ENCODE results near the gene DCHS1.

Gene DCHS1

DNA sequence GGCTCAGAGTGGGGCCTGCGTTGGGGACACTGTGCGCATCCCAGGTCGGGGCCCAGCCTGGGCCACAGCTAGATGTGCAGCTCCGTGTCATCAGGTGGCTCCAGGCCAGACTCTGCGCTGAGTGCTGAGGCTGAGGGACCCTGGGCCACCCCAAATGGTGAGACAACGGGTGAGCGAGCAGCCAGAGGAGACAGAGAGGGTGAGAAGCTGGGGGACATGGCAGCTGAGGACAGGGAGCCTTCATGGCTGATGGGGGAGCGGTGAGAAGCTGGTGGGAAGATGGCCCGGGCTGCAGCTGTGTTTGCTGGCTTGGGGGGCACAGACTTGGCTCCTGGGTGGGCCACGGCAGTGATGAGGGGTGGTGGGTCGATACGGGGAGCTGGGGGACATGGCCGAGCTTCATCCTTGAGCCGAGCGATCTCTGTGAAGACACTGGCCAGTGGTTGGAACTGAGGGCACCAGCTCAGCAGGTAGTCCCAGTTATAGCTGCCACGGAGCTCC is 33.8 kb downstream of the DCHS1 start:
- no peak for ATAC-seq
- TF ChIP-seq, protein P1, sequence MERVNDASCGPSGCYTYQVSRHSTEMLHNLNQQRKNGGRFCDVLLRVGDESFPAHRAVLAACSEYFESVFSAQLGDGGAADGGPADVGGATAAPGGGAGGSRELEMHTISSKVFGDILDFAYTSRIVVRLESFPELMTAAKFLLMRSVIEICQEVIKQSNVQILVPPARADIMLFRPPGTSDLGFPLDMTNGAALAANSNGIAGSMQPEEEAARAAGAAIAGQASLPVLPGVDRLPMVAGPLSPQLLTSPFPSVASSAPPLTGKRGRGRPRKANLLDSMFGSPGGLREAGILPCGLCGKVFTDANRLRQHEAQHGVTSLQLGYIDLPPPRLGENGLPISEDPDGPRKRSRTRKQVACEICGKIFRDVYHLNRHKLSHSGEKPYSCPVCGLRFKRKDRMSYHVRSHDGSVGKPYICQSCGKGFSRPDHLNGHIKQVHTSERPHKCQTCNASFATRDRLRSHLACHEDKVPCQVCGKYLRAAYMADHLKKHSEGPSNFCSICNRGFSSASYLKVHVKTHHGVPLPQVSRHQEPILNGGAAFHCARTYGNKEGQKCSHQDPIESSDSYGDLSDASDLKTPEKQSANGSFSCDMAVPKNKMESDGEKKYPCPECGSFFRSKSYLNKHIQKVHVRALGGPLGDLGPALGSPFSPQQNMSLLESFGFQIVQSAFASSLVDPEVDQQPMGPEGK (CRISPR knock-in tag; IDR thresholded peaks at IDR 0.05; ENCODE audit: borderline replicate concordance): no peak
- TF ChIP-seq ZFP3 (CRISPR knock-in tag; IDR thresholded peaks at IDR 0.05) (no peak), TOX (CRISPR knock-in tag; IDR thresholded peaks at IDR 0.05; ENCODE audit: borderline replicate concordance) (no peak), OSR1 (CRISPR knock-in tag; IDR thresholded peaks at IDR 0.05) (no peak), RARB (CRISPR knock-in tag; IDR thresholded peaks at IDR 0.05) (no peak), GLIS3 (CRISPR knock-in tag; IDR thresholded peaks at IDR 0.05) (no peak), CSDC2 (CRISPR knock-in tag; IDR thresholded peaks at IDR 0.05) (no peak), ZNF70 (CRISPR knock-in tag; IDR thresholded peaks at IDR 0.05) (no peak), SNAI2 (CRISPR knock-in tag; IDR thresholded peaks at IDR 0.05) (no peak), ISL1 (CRISPR knock-in tag; IDR thresholded peaks at IDR 0.05) (no peak), ZC3H10 (CRISPR knock-in tag; IDR thresholded peaks at IDR 0.05) (no peak), TCF4 (CRISPR knock-in tag; IDR thresholded peaks at IDR 0.05; ENCODE audit: borderline replicate concordance) (no peak), ARNTL (CRISPR knock-in tag; IDR thresholded peaks at IDR 0.05; ENCODE audit: borderline replicate concordance, low read depth) (no peak), PPARA (CRISPR knock-in tag; IDR thresholded peaks at IDR 0.05; ENCODE audit: borderline replicate concordance) (no peak)
- TF ChIP-seq, protein P2, sequence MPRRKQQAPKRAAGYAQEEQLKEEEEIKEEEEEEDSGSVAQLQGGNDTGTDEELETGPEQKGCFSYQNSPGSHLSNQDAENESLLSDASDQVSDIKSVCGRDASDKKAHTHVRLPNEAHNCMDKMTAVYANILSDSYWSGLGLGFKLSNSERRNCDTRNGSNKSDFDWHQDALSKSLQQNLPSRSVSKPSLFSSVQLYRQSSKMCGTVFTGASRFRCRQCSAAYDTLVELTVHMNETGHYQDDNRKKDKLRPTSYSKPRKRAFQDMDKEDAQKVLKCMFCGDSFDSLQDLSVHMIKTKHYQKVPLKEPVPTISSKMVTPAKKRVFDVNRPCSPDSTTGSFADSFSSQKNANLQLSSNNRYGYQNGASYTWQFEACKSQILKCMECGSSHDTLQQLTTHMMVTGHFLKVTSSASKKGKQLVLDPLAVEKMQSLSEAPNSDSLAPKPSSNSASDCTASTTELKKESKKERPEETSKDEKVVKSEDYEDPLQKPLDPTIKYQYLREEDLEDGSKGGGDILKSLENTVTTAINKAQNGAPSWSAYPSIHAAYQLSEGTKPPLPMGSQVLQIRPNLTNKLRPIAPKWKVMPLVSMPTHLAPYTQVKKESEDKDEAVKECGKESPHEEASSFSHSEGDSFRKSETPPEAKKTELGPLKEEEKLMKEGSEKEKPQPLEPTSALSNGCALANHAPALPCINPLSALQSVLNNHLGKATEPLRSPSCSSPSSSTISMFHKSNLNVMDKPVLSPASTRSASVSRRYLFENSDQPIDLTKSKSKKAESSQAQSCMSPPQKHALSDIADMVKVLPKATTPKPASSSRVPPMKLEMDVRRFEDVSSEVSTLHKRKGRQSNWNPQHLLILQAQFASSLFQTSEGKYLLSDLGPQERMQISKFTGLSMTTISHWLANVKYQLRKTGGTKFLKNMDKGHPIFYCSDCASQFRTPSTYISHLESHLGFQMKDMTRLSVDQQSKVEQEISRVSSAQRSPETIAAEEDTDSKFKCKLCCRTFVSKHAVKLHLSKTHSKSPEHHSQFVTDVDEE (CRISPR knock-in tag; IDR thresholded peaks at IDR 0.05): no peak
- TF ChIP-seq, protein P3, sequence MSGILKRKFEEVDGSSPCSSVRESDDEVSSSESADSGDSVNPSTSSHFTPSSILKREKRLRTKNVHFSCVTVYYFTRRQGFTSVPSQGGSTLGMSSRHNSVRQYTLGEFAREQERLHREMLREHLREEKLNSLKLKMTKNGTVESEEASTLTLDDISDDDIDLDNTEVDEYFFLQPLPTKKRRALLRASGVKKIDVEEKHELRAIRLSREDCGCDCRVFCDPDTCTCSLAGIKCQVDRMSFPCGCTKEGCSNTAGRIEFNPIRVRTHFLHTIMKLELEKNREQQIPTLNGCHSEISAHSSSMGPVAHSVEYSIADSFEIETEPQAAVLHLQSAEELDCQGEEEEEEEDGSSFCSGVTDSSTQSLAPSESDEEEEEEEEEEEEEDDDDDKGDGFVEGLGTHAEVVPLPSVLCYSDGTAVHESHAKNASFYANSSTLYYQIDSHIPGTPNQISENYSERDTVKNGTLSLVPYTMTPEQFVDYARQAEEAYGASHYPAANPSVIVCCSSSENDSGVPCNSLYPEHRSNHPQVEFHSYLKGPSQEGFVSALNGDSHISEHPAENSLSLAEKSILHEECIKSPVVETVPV (CRISPR knock-in tag; IDR thresholded peaks at IDR 0.05): no peak

DNA sequence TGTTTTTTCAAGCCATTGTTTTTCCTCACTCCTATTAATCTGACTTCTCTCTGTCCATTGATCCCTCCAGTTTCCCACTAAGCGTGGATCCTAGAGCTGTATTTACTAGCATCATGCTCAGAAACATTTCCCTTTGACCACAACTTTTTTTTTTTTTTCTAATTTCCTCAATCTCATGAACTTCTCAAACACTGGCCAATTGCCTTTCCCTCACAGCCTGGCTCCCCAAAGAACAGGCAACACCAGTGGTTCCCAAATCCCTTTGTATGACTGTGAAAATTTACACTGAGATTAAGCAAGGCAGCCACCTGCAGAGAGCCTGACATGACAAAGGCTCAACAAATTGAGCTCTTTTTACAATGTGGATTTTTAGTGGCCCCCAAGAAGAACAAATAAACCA is 35.0 kb downstream of the DCHS1 start:
- no peak for ATAC-seq
- no peak for TF ChIP-seq TOX (CRISPR knock-in tag; IDR thresholded peaks at IDR 0.05; ENCODE audit: borderline replicate concordance)
- TF ChIP-seq, protein P4, sequence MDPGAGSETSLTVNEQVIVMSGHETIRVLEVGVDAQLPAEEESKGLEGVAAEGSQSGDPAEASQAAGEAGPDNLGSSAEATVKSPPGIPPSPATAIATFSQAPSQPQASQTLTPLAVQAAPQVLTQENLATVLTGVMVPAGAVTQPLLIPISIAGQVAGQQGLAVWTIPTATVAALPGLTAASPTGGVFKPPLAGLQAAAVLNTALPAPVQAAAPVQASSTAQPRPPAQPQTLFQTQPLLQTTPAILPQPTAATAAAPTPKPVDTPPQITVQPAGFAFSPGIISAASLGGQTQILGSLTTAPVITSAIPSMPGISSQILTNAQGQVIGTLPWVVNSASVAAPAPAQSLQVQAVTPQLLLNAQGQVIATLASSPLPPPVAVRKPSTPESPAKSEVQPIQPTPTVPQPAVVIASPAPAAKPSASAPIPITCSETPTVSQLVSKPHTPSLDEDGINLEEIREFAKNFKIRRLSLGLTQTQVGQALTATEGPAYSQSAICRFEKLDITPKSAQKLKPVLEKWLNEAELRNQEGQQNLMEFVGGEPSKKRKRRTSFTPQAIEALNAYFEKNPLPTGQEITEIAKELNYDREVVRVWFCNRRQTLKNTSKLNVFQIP (CRISPR knock-in tag; IDR thresholded peaks at IDR 0.05; ENCODE audit: borderline replicate concordance, low read depth): no peak
- TF ChIP-seq, protein P3 (CRISPR knock-in tag; IDR thresholded peaks at IDR 0.05): no peak
- no peak for TF ChIP-seq ZFP30 (CRISPR knock-in tag; IDR thresholded peaks at IDR 0.05)
- no peak for TF ChIP-seq ARNTL (CRISPR knock-in tag; IDR thresholded peaks at IDR 0.05; ENCODE audit: borderline replicate concordance, low read depth)
- no peak for TF ChIP-seq ZFP3 (CRISPR knock-in tag; IDR thresholded peaks at IDR 0.05)
- TF ChIP-seq TCF4 (CRISPR knock-in tag; IDR thresholded peaks at IDR 0.05; ENCODE audit: borderline replicate concordance): no peak
- TF ChIP-seq ZNF8 (CRISPR knock-in tag; IDR thresholded peaks at IDR 0.05): no peak
- no peak for TF ChIP-seq ZNF565 (CRISPR knock-in tag; conservative IDR thresholded peaks at IDR 0.05; ENCODE audit: low read depth)
- no peak for TF ChIP-seq ISL1 (CRISPR knock-in tag; IDR thresholded peaks at IDR 0.05)
- no peak for TF ChIP-seq CSDC2 (CRISPR knock-in tag; IDR thresholded peaks at IDR 0.05)
- TF ChIP-seq, protein P1 (CRISPR knock-in tag; IDR thresholded peaks at IDR 0.05; ENCODE audit: borderline replicate concordance): no peak
- no peak for TF ChIP-seq ZNF70 (CRISPR knock-in tag; IDR thresholded peaks at IDR 0.05)
- TF ChIP-seq, protein P2 (CRISPR knock-in tag; IDR thresholded peaks at IDR 0.05): no peak
- TF ChIP-seq PPARA (CRISPR knock-in tag; IDR thresholded peaks at IDR 0.05; ENCODE audit: borderline replicate concordance): no peak
- TF ChIP-seq OSR1 (CRISPR knock-in tag; IDR thresholded peaks at IDR 0.05): no peak
- TF ChIP-seq ESRRG (CRISPR knock-in tag; IDR thresholded peaks at IDR 0.05): no peak
- no peak for TF ChIP-seq SNAI2 (CRISPR knock-in tag; IDR thresholded peaks at IDR 0.05)
- TF ChIP-seq ZC3H10 (CRISPR knock-in tag; IDR thresholded peaks at IDR 0.05): no peak

All from SK-N-SH treated with all-trans-retinoic acid at 6 μM for 48 hours (cell line).